ENCODE results near the gene RPS25. TPM values are rescaled to one million over a fixed set of nuclear protein-coding genes. Genes with fewer than 3 reads are reported as not detected.

RPS25 gene
- total RNA-seq: 600 to 777 TPM (median 609 TPM) in 3 replicates
- long read RNA-seq, transcript RPS25-202 (5 exons, 835 nt): major isoform, 356 of 434 reads
- long read RNA-seq, transcript RPS25-204 (3 exons, 1,462 nt): minor isoform, 62 of 434 reads
- long read RNA-seq, partial matches to known transcripts: 8 of 434 reads
- long read RNA-seq, other reads (novel, unspliced or antisense): 5 of 434 reads

DNA sequence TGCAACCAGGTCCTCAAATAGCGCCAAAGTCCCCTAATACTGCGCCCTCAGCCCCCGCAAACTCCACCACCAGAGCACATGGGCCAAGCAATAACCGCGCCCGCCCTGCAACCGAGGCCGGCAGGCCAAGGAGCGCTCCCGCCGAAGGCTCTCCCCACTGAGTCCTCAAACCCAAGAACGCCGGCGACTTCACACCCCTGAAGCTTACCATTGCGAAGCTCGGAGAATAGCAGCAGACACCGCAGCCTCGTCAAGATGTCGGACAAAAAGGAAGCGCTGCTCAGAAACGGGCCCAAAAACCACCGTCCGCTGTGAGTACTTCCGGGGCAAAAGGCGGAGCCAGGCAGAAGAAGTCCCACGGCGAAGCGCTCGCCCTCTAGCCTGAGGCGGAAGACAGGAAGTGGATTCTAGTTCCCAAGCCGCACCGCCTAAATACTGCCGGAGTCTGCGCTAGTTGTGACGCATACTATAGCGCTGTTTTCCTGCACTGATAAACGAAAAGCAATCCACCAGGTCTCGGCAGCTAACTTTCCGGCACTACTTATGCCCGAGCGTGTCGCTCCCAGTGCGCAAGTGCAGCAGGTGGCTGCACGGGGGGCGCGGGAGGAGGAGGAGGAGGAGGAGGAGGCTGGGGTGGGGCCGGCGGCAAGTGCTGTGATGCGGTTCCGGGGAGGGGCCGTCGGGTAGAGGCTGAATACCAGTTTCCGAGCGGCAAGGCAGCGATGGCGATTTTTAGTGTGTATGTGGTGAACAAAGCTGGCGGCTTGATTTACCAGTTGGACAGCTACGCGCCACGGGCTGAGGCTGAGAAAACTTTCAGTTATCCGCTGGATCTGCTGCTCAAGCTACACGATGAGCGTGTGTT, at the start of gene RPS25, which contains the start of gene TRAPPC4:
Gene RPS25, minus strand, starts transcription at position 270 of the 865 bp plus-strand sequence. Its CDS starts 59 bp downstream, at position 211.
Gene TRAPPC4, plus strand, starts transcription at position 693 of the 865 bp plus-strand sequence. Its CDS starts 30 bp downstream, at position 723.
- Mint-ChIP-seq H3K36me3 (ENCODE audit: low read depth) (peaks cover 23% of the 10 kb centered on the region), H3K27me3 (ENCODE audit: low read depth) (no peaks in the 10 kb centered on the region), H3K9me3 (ENCODE audit: low read depth) (no peaks in the 10 kb centered on the region), H3K27ac (ENCODE audit: unreplicated experiment) (peak within 1 kb of the TSS; percentile 98), H3K4me3 (ENCODE audit: unreplicated experiment) (peak within 1 kb of the TSS; percentile 95), H3K4me1 (ENCODE audit: low read depth) (peaks cover 47% of the 10 kb centered on the region)
- DNase-seq (ENCODE audit: low spot score): peak; percentile 98
- TF ChIP-seq, protein P1, sequence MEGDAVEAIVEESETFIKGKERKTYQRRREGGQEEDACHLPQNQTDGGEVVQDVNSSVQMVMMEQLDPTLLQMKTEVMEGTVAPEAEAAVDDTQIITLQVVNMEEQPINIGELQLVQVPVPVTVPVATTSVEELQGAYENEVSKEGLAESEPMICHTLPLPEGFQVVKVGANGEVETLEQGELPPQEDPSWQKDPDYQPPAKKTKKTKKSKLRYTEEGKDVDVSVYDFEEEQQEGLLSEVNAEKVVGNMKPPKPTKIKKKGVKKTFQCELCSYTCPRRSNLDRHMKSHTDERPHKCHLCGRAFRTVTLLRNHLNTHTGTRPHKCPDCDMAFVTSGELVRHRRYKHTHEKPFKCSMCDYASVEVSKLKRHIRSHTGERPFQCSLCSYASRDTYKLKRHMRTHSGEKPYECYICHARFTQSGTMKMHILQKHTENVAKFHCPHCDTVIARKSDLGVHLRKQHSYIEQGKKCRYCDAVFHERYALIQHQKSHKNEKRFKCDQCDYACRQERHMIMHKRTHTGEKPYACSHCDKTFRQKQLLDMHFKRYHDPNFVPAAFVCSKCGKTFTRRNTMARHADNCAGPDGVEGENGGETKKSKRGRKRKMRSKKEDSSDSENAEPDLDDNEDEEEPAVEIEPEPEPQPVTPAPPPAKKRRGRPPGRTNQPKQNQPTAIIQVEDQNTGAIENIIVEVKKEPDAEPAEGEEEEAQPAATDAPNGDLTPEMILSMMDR (IDR thresholded peaks at IDR 0.05): no peak

DNA sequence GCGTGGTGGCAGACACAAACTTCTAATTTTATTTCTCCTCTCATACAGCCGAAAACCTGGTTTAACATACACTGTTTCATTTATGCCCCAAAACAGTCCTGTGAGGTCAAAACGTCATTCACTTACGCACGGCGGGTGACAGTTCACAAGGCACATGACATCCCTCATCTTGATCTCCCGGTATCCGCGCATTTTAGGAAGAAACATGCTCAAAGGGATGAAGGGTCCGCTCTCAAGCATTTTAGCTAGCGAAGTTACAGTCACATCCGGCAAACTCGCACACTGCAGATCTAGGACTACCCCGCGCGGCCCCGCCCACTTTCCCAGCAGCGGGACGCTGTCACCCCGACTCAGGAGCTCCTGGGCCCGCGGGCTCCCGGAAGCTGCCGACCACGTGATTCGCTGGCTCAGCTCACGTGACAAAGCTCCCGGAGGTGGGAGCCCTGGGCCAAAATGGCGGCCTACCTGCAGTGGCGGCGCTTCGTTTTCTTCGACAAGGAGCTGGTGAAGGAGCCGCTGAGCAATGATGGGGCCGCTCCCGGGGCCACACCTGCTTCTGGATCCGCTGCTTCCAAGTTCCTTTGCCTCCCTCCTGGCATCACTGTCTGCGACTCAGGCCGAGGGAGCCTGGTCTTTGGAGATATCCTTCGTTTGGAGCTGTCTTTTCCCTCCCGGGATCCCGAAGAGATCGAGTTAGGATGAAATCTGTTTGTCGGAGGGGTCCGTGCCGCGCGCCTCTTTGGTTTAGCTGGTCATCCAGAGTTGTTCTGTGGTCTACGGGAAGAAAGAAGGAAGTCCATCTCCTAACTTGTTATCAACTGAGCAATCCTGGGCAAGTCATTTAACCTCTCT, 49.5 kb upstream of the RPS25 start, which contains the start of gene VPS11:
Gene VPS11, plus strand, starts transcription at position 448 of the 852 bp plus-strand sequence. Its CDS starts 6 bp downstream, at position 454.
- H3K4me3 Mint-ChIP-seq (ENCODE audit: unreplicated experiment): peak within 1 kb of the TSS; percentile 96

DNA sequence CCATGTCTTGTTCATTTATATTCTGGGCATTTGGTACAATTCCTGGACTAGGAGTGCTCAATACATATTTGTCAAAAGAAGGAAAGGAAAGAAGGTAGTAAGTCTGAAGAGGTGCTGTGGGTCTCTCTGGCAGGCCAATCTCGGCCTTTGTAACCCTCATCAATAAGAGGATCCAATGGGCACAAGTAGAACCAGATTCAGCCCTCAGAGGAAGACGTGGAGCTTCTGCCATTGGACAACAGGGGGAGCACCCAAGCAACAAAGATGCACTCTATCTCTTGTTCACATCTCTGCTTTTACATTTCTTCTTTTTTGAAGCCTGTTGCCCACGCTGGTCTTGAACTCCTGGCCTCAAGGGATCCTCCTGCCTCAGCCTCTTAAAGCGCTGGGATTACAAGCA, 47.2 kb upstream of the RPS25 start:
- no peak for DNase-seq (ENCODE audit: low spot score)
- H3K4me1 Mint-ChIP-seq (ENCODE audit: low read depth): peaks cover 26% of the 10 kb centered on the region
- peaks cover 3% of the 10 kb centered on the region for H3K36me3 Mint-ChIP-seq (ENCODE audit: low read depth)
- no peak overlapping the region for H3K4me3 Mint-ChIP-seq (ENCODE audit: unreplicated experiment)
- no peaks in the 10 kb centered on the region for H3K27me3 Mint-ChIP-seq (ENCODE audit: low read depth)
- TF ChIP-seq, protein P1 (IDR thresholded peaks at IDR 0.05): peak; percentile 66
- no peak overlapping the region for H3K27ac Mint-ChIP-seq (ENCODE audit: unreplicated experiment)
- no peaks in the 10 kb centered on the region for H3K9me3 Mint-ChIP-seq (ENCODE audit: low read depth)

More for the DNA sequence above, 49.5 kb upstream of the RPS25 start, which contains the start of gene VPS11:
- TF ChIP-seq, protein P1 (IDR thresholded peaks at IDR 0.05): no peak
- peaks cover 12% of the 10 kb centered on the region for H3K36me3 Mint-ChIP-seq (ENCODE audit: low read depth)
- no peaks in the 10 kb centered on the region for H3K27me3 Mint-ChIP-seq (ENCODE audit: low read depth)
- DNase-seq (ENCODE audit: low spot score): peak; percentile 99
- H3K4me1 Mint-ChIP-seq (ENCODE audit: low read depth): peaks cover 22% of the 10 kb centered on the region
- H3K27ac Mint-ChIP-seq (ENCODE audit: unreplicated experiment): peak within 1 kb of the TSS; percentile 95
- H3K9me3 Mint-ChIP-seq (ENCODE audit: low read depth): no peaks in the 10 kb centered on the region

DNA sequence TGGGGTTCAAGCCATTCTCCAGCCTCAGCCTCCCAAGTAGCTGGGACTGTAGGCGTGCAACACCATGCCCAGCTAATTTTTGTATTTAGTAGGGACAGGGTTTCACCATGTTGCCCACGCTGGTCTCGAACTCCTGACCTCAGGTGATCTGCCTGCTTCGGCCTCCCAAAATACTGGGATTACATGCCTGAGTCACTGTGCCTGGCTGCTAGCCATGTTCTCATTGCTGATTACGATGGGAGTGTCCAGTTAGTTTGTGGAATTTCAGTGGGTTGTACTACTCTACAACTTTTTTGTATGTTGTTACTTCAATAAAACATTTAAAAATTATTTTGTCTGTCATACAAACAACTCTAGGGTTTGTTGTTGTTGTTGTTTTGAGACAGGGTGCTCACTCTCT, 44.6 kb upstream of the RPS25 start:
- H3K27ac Mint-ChIP-seq (ENCODE audit: unreplicated experiment): no peak overlapping the region
- H3K36me3 Mint-ChIP-seq (ENCODE audit: low read depth): no peaks in the 10 kb centered on the region
- TF ChIP-seq, protein P1 (IDR thresholded peaks at IDR 0.05): no peak
- H3K4me1 Mint-ChIP-seq (ENCODE audit: low read depth): peaks cover 28% of the 10 kb centered on the region
- no peak for DNase-seq (ENCODE audit: low spot score)
- H3K4me3 Mint-ChIP-seq (ENCODE audit: unreplicated experiment): no peak overlapping the region
- H3K27me3 Mint-ChIP-seq (ENCODE audit: low read depth): no peaks in the 10 kb centered on the region
- no peaks in the 10 kb centered on the region for H3K9me3 Mint-ChIP-seq (ENCODE audit: low read depth)
